Measurements from ENCODE around the gene DHRSX. TPM values are rescaled to one million over a fixed set of nuclear protein-coding genes. Genes with fewer than 3 reads are reported as not detected.
"Not testable (repeated sequence)": the region's sequence is repeated elsewhere in the genome, so short reads cannot be mapped to it uniquely, and the experiment has no call there.

DHRSX gene
- total and polyA plus RNA-seq, 2 experiments from 2014 or later: 15.2 to 30.2 TPM

GRCh38 chrX:2468261-2469195 is 32.2 kb downstream of the DHRSX start:
- WGBS, 2 experiments (ENCODE audit: low coverage in 1 of 2, low lambda C conversion rate in 2 of 2, missing lambda C conversion rate in 2 of 2): 86 to 88% methylated on average over 32 of the region's 32 CpGs
- no peaks in the 10 kb centered on the region for H3F3A ChIP-seq (ENCODE audit: insufficient read depth)
- DNase-seq: no peak
- no peak overlapping the region for H2AFZ ChIP-seq
- no peaks in the 10 kb centered on the region for H3K9me3 ChIP-seq (ENCODE audit: low read depth)
- H3K9me2 ChIP-seq (ENCODE audit: insufficient read depth): no peaks in the 10 kb centered on the region
- H3K27me3 ChIP-seq (replicated peaks; ENCODE audit: insufficient read depth): no peaks in the 10 kb centered on the region
- in situ Hi-C loops (cut with MboI): no loop called here
- H3K36me3 ChIP-seq (ENCODE audit: low read depth): no peaks in the 10 kb centered on the region
- no peak overlapping the region for H3K27ac ChIP-seq
- H3K4me2 ChIP-seq (ENCODE audit: unreplicated experiment): no peak overlapping the region
- TF ChIP-seq EZH2 (IDR thresholded peaks at IDR 0.05; ENCODE audit: insufficient read depth, poor library complexity, severe bottlenecking): no peak
- TF ChIP-seq EZH2phosphoT487 (IDR thresholded peaks at IDR 0.05; ENCODE audit: insufficient read depth, low read depth): no peak
- no peaks in the 10 kb centered on the region for H4K20me1 ChIP-seq (ENCODE audit: insufficient read depth)
- H3K79me2 ChIP-seq (ENCODE audit: insufficient read depth): peaks cover 39% of the 10 kb centered on the region
- H3K9ac ChIP-seq: no peak overlapping the region
- no peak overlapping the region for H3K4me3 ChIP-seq
- no peaks in the 10 kb centered on the region for H3K4me1 ChIP-seq (ENCODE audit: insufficient read depth)

GRCh38 chrX:2466876-2467656 is 33.7 kb downstream of the DHRSX start:
- Histone ChIP-seq H3K4me1 (ENCODE audit: insufficient read depth) (no peaks in the 10 kb centered on the region), H3K79me2 (ENCODE audit: insufficient read depth) (peaks cover 48% of the 10 kb centered on the region), H3K36me3 (ENCODE audit: low read depth) (no peaks in the 10 kb centered on the region), H3K4me2 (ENCODE audit: unreplicated experiment) (no peak overlapping the region), H3F3A (ENCODE audit: insufficient read depth) (no peaks in the 10 kb centered on the region), H3K9me2 (ENCODE audit: insufficient read depth) (no peaks in the 10 kb centered on the region), H3K27me3 (replicated peaks; ENCODE audit: insufficient read depth) (no peaks in the 10 kb centered on the region), H3K9me3 (ENCODE audit: low read depth) (no peaks in the 10 kb centered on the region), H3K4me3 (no peak overlapping the region), H3K9ac (no peak overlapping the region), H3K27ac (no peak overlapping the region), H2AFZ (no peak overlapping the region), H4K20me1 (ENCODE audit: insufficient read depth) (no peaks in the 10 kb centered on the region)
- no peak for DNase-seq
- 88% methylated on average over 20 of the region's 20 CpGs for WGBS, 2 experiments (ENCODE audit: low coverage in 1 of 2, low lambda C conversion rate in 2 of 2, missing lambda C conversion rate in 2 of 2)
- in situ Hi-C loops (cut with MboI): no loop called here
- no peak for TF ChIP-seq EZH2phosphoT487 (IDR thresholded peaks at IDR 0.05; ENCODE audit: insufficient read depth, low read depth)
- TF ChIP-seq EZH2 (IDR thresholded peaks at IDR 0.05; ENCODE audit: insufficient read depth, poor library complexity, severe bottlenecking): no peak

GRCh38 chrX:2464677-2465166 is 36.1 kb downstream of the DHRSX start:
- Histone ChIP-seq H3K27ac (no peak overlapping the region), H3K9ac (no peak overlapping the region), H3K27me3 (replicated peaks; ENCODE audit: insufficient read depth) (no peaks in the 10 kb centered on the region), H3K79me2 (ENCODE audit: insufficient read depth) (peaks cover 36% of the 10 kb centered on the region), H4K20me1 (ENCODE audit: insufficient read depth) (no peaks in the 10 kb centered on the region), H3K4me2 (ENCODE audit: unreplicated experiment) (no peak overlapping the region), H3K9me3 (ENCODE audit: low read depth) (no peaks in the 10 kb centered on the region), H3F3A (ENCODE audit: insufficient read depth) (no peaks in the 10 kb centered on the region), H3K4me1 (ENCODE audit: insufficient read depth) (no peaks in the 10 kb centered on the region), H3K4me3 (no peak overlapping the region), H2AFZ (no peak overlapping the region), H3K36me3 (ENCODE audit: low read depth) (no peaks in the 10 kb centered on the region), H3K9me2 (ENCODE audit: insufficient read depth) (no peaks in the 10 kb centered on the region)
- in situ Hi-C loops (cut with MboI): no loop called here
- no peak for DNase-seq
- TF ChIP-seq EZH2 (IDR thresholded peaks at IDR 0.05; ENCODE audit: insufficient read depth, poor library complexity, severe bottlenecking): no peak
- no peak for TF ChIP-seq EZH2phosphoT487 (IDR thresholded peaks at IDR 0.05; ENCODE audit: insufficient read depth, low read depth)
- 86 to 88% methylated on average over 15 of the region's 15 CpGs for WGBS, 2 experiments (ENCODE audit: low coverage in 1 of 2, low lambda C conversion rate in 2 of 2, missing lambda C conversion rate in 2 of 2)

GRCh38 chrX:2463973-2464676 is 36.7 kb downstream of the DHRSX start:
- Histone ChIP-seq H4K20me1 (ENCODE audit: insufficient read depth) (no peaks in the 10 kb centered on the region), H3K36me3 (ENCODE audit: low read depth) (no peaks in the 10 kb centered on the region), H2AFZ (no peak overlapping the region), H3K27me3 (replicated peaks; ENCODE audit: insufficient read depth) (no peaks in the 10 kb centered on the region), H3K9ac (no peak overlapping the region), H3K79me2 (ENCODE audit: insufficient read depth) (peaks cover 31% of the 10 kb centered on the region), H3K9me3 (ENCODE audit: low read depth) (no peaks in the 10 kb centered on the region), H3K9me2 (ENCODE audit: insufficient read depth) (no peaks in the 10 kb centered on the region), H3K4me2 (ENCODE audit: unreplicated experiment) (no peak overlapping the region), H3K4me1 (ENCODE audit: insufficient read depth) (no peaks in the 10 kb centered on the region), H3K27ac (no peak overlapping the region), H3F3A (ENCODE audit: insufficient read depth) (no peaks in the 10 kb centered on the region), H3K4me3 (no peak overlapping the region)
- no peak for DNase-seq
- TF ChIP-seq EZH2phosphoT487 (IDR thresholded peaks at IDR 0.05; ENCODE audit: insufficient read depth, low read depth): no peak
- TF ChIP-seq EZH2 (IDR thresholded peaks at IDR 0.05; ENCODE audit: insufficient read depth, poor library complexity, severe bottlenecking): no peak
- WGBS, 2 experiments (ENCODE audit: low coverage in 1 of 2, low lambda C conversion rate in 2 of 2, missing lambda C conversion rate in 2 of 2): 88 to 89% methylated on average over 30 to 31 of the region's 31 CpGs
- in situ Hi-C loops (cut with MboI): no loop called here

GRCh38 chrX:2463481-2463880 is 37.3 kb downstream of the DHRSX start:
- not testable (repeated sequence) for H3K4me3 ChIP-seq, H3K27ac ChIP-seq

More at GRCh38 chrX:2463481-2463880, 37.3 kb downstream of the DHRSX start:
- H3F3A ChIP-seq (ENCODE audit: insufficient read depth); H3K27me3 ChIP-seq (replicated peaks; ENCODE audit: insufficient read depth); H3K4me2 ChIP-seq (ENCODE audit: unreplicated experiment); H3K9ac ChIP-seq; H3K9me2 ChIP-seq (ENCODE audit: insufficient read depth); H3K36me3 ChIP-seq (ENCODE audit: low read depth); in situ Hi-C loops (cut with MboI); H4K20me1 ChIP-seq (ENCODE audit: insufficient read depth); H3K9me3 ChIP-seq (ENCODE audit: low read depth); DNase-seq; H3K4me1 ChIP-seq (ENCODE audit: insufficient read depth); H2AFZ ChIP-seq: not testable (repeated sequence)
- 93% methylated on average over 9 to 10 of the region's 10 CpGs for WGBS, 2 experiments (ENCODE audit: low coverage in 1 of 2, low lambda C conversion rate in 2 of 2, missing lambda C conversion rate in 2 of 2)
- peaks cover 30% of the 10 kb centered on the region for H3K79me2 ChIP-seq (ENCODE audit: insufficient read depth)

Measured in GM23248 (cell line).